HG02981 (cell line): Measurements from ENCODE around the gene RBBP8NL.

Experiments
- ATAC-seq: cut with Tn5 transposase; IDR thresholded peaks from one replicate; pipeline ENCODE4 v1.9.1; 2021; ENCODE audit warnings: mild to moderate bottlenecking, moderate library complexity; ENCODE audit not compliant: unreplicated experiment

Gene RBBP8NL

DNA sequence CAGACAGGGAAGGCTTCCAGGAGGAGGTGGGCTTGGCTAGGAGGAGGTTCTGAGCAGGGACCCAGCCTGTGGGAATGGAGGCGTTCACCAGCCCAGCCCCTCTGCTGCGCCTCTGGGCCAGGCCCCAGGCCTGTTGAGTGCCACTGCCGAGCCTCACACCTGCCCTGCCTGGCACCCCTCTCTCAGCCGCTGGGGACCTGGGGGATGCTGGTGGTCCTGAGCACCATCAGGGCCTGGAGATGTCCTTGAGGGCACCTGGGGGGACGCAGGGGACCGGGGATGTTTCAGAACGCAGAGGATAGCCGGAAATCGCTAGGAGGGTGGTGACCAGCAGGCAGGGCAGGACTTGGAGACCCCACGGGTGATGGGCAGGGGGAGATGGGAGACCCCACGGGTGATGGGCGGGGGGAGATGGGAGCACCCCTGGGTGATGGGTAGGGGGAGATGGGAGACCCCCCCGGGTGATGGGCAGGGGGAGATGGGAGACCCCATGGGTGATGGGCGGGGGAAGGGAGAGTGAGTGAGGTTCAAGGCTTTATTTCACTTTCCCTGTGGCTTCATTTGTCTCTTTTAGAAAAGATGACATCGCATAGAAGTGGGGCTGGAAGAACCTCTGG, 35.7 kb upstream of the RBBP8NL start:
- no peak for ATAC-seq

GRCh38 chr20:62461834-62462233, 34.5 kb upstream of the RBBP8NL start:
- no peak for ATAC-seq

DNA sequence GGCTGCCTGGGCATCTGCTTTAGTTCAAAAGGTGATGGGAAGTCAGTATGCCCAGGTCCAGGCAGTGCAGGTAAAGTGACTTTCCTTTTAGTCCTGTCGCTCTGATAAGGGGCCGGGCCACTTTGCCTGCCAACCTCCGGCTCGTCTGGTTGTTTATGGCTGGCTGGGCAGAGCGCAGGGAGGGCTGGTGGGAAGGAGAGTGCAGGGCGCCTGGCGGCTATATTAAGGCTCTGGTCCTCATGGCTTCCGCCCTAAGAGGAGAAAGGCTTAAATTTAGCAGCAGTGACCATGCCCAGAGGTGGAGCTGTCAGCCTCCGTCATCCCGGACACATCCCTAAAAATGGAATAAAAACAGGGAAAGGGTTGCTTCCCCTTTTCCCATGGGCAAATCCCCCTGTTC, 33.8 kb upstream of the RBBP8NL start:
- no peak for ATAC-seq

DNA sequence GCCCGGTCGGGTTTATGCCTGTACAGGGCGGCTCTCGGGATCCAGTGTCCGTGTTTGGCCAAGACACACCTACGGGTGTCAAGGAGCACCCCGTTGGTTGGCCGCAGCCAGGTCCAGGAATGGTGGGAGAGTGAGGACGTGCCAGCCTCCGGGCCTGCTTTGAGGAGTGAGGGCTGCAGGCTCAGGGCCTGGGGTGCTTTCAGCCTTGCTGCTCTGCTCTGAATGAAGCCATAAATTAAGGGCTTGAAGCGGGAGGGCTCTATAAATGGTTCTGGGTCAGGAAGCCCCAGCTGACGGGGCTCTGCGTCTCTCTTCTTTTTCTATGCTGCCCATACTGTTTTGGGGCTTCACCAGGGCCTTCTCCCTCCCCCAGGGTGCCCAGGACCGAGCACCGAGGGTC, 33.3 kb upstream of the RBBP8NL start:
- no peak for ATAC-seq

- ATAC-seq, result no peak
Measured at GRCh38 chr20:62459488-62459887, 32.1 kb upstream of the RBBP8NL start.

DNA sequence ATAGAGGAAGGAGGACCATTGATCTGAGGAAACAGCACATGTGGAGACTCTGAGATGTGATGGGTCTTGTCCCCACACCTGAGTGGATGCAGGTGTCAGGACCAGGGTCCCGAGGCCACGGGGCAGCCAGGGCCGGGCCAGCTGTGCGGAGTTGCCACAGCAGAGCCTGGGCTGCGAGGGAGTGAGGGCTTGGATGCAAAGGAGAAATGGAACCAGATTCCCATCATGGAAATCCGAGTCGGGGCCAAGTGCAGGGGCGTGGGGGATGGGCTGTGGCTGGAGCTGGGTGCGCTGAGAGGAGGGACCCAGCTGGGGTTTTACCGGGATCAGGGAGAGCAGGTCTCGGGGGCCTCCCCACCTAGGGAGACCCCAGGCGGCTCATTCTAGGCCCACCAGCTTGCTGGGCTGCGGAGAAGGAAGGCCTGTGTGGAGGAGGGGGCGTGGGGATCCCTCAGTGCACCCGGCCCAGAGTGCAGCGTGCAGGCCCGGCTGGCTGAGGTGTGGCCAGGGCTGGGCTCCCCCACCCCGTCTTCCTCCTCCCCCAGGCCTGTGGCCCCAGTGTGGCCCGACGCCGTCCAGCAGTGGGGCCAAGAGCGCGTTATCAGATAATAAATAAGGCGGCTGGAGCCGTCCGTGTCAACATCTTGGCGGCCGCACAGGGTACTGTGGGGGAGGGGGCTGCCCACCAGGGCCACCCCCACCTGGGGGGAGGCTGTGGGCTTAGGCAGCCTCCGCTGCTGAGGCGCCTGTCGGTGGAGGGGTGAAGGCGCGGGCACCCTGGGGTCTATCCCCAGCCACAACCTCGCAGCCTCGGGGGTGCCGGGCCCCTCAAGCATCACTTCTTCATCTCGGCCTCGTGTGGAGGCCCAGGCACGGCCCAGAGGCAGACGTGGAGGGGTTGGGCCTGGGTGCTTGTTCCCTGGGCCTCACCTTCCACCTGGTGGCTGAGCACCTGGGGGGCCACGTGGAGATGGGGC, 31.2 kb upstream of the RBBP8NL start:
- no peak for ATAC-seq

DNA sequence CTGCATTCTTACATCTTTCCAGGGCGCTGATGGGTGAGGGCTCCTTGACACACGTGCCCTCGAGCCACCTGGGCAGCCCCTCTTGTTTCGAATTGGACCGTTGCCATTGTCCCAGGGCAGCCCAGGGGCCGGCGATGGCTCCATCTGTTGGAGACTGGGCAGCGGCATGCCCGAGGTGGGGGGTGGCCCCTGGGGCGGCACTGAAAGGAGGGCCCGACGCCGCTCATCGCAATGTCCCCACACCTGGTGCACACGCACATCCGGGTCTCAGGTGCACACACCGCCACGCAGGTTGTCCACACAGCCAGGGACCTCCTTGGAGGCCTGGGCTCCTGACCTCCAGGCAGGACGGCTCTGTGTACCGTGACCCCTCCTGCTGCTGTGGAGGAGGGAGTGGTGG, 30.5 kb upstream of the RBBP8NL start:
- no peak for ATAC-seq

GRCh38 chr20:62457098-62457497, 29.8 kb upstream of the RBBP8NL start:
- no peak for ATAC-seq

DNA sequence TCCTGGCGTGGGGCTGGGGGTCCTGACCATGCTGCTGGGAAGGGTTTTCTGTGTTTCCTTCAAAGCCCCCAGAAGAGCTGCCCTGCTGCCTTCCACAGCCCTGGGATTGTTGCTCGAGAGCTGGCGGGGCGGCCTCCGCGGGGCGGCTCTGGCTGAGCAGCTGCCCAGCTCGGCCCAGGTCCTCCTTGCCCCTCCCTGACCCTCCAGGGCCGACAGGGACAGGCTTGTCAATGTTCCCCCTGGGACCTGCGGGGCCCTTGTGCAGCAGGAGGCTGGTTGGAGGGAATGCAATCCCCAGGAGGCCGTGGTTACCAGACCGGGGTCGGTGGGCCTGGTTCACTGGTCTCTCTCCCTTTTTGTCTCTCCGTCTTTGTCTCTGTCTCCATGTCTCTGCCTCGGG, 28.6 kb upstream of the RBBP8NL start:
- no peak for ATAC-seq

DNA sequence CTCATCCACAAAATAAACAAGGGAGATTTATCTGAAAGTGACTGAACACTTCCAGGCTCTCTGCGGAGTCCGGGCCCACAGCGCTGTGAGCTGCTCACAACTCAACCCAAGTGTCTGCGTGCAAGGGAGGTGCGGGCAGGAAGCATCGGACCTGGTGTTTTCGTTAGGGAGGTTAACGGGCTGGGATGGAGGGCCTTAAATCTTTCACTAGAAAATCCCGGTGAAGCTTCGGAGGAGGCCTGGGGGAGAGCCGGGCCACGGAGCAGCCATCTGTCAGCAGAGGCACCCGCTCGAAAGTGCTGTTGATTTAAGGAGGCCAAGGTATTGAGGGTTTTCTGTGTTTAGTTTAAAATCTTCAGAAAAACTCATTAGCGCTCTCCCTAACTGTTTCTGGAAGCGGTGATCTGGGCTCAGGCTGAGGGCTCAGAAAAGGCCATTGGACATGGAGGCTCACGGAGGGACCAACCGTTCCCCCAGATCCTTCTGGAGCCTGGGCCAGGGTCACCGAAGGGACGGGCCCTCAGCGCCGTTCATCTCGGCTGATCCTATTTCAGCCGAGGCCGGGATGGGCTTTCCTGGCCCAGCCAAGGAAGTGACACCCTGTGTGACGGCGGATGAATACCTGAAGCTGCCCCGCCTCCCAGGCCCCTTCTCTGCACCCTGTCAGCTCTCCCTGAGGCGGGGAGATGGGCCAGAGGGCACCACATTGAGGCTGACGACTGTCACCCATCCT, 27.7 kb upstream of the RBBP8NL start:
- no peak for ATAC-seq

DNA sequence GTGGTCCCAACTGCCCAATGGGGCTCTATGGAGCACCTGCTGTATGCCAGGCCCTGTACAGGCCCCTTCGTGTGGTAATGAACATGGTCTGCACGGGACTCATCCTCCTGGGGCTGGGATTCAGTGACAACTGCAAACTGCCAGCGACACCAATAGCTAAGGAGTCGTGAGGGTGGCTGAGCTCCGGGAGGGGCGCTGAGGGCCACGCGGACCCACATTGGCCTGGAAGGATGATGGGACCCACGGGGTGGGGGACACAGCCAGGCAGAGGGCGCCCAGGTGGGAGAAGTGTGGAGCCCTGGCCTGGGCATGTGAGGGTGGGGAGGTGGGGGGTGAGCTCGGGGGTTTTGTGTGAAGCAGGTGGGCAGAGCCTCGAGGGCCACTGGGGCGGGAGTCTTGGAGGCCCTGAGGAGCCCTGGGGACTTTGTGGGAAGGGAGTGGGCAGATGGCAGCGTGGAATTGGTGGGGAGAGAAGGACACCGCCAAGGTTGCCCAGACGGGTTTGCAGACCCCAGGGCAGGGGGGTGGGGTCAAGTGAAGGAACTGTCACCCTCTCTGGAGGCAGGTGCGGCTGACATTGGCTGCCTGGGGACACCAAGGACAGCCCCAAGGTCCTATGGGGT, 26.0 kb upstream of the RBBP8NL start:
- ATAC-seq, result no peak

DNA sequence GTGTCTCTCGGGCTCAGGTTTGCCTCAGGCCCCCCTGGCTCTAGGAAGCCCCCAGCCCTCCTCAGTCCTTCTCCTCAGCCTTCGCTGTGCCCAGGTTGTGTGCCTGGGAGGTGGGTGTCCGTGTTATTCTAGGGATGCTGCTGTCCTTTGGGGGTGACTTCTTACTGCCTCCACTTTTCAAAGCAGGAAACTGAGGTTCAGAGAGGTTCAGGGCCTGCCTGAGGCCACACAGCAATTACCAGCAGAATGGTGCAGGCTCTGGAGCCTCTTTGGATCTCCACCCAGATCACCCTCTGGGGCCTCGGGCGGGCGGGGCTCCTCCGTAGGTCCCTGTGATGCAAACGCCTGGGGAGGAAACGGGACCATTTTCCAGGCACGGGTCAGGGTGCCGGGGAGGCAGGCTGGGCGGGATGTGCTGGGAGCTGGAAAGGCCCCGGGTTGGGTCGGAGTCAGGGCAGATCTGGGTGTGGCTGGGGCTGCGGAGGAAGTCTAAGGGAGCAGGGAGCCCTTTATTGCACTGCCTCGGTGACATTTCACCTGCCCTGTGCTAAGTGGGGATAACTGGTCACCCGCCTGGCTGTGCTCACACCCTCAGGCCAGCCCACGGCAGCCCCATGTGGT, 25.2 kb upstream of the RBBP8NL start:
- no peak for ATAC-seq

DNA sequence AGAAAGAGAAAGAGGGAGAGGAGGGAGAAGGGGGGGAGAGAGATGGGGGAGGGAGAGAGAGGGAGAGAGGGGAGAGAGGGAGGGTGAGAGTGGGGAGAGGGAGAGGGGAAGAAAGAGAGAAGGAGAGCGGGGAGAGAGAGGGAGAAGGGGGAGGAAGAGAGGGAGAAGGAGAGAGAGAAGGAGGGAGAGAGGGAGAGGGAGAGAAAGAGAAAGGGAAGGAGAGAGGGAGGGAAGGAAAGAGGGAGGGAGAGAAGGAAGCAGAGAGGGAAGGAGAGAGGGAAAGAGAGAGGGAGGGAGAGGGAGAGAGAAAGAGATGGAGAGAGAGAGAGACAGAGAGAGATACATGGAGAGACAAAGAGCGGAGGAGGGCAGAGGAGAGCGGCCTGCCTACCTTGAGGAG, 24.6 kb upstream of the RBBP8NL start:
- no peak for ATAC-seq

- no peak for ATAC-seq
Measured at GRCh38 chr20:62451156-62451767, 23.9 kb upstream of the RBBP8NL start.

- no peak for ATAC-seq
Measured at GRCh38 chr20:62449951-62450691, 22.8 kb upstream of the RBBP8NL start.

DNA sequence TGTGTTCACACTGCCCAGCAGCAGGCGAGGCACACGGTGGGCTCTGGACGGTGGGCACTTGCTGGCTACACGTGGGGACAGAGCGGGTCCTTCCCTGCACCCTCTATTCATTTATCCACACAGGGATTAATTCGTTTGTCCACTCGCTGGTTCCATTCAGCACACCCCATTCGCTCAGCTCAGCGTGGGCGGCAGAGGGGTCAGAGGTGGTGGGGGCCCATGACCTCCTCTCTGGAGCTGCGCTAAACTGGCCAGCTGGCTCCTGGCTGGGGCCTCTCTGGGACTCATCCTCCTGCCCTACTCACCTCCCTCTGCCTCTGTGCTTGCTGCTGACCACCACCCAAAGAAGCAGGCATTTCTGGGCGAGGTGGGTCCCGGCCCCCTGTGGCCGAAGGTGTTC, 21.4 kb upstream of the RBBP8NL start:
- no peak for ATAC-seq

GRCh38 chr20:62448038-62448437, 20.7 kb upstream of the RBBP8NL start:
- no peak for ATAC-seq

DNA sequence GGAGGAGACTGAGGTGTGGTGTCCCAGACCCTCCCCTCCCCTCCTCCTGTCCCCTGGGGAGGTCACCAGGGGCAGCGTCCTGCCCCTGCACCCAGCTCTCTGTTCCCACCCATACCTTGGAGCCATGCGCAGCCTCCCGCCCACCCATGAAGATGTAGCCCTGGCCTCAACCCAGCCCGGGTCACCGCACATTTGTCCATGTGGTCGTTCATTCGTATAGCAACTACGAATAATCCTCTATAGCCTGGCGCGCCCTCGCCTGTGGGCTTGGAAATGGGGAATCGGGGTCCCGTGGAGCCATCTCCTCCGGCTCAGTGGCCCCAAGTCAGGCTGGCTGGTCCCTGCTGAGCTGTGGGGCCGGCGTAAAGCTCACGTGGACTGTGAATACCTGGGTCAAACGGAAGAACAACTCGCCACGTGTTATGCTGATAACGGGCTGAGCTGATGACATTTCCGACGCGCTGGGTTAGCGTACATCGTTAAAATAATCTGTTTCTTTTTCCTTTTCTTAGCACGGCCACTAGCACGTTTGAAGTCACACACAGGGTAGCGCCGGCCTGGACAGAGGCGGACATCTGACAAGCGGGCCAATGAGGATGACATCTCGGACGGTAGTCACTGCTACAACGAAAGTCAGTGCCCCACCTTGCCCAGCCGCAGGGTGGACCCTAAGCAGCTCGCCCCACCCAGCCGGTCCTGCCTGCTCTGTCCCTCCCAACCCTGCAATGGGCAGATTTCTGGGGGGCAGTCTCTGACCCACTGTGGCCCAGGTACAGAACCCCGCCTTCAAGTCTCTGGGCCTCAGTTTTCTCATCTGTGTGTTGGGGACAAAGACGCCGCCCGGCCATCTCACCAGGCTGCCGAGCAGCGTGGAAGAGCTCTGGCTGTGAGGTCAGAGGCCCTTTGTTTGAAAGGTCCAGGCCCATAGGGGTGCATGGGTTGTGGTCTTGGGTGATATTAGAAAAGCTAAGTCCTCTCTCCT, 19.8 kb upstream of the RBBP8NL start:
- no peak for ATAC-seq
